HCT116 (cell line): ENCODE measurements around the gene CTNNA1. TPM values are rescaled to one million over a fixed set of nuclear protein-coding genes. Genes with fewer than 3 reads are reported as not detected.

ENCODE experiments used
- ATAC-seq: fragments of 200-7000 bp; cut with Tn5 transposase; 2 replicates; pipeline ENCODE4 v1.9.1; 2020; ENCODE audit warnings: mild to moderate bottlenecking, moderate library complexity
- BruUV-seq: library from RNA; stranded (reverse); fragments of 400-500 nt; replicated peaks from 2 replicates; lab custom pipeline; 2021; lab: Mats Ljungman, UMichigan
- CTCF ChIA-PET: fragments of 300-600 bp; sonication (Branson Sonifier 250); formaldehyde crosslinking; loops from one replicate; lab custom pipeline; 2021; ENCODE audit warnings: antibody characterized with exemption; lab: Charles Lee
- POLR2A ChIA-PET: fragments of 300-600, 350-600 bp; sonication (Branson Sonifier 250); formaldehyde crosslinking; loops from one replicate; lab custom pipeline; 2021; ENCODE audit warnings: antibody characterized with exemption; lab: Charles Lee
- RAD21 ChIA-PET, 2 experiments: fragments of 300-600 bp; sonication (Branson Sonifier 250); formaldehyde crosslinking; loops; one replicate each; lab custom pipeline; 2023; ENCODE audit warnings: low total read pairs in 2 of 2; ENCODE audit not compliant: uncharacterized antibody in 2 of 2, unreplicated experiment in 2 of 2, low non-redundant PET in 1 of 2; lab: Charles Lee
- DNase-seq: peaks from one replicate; pipeline ENCODE4 v3.0.0-alpha.2; 2010; ENCODE audit warnings: low read depth, low spot score
- H2AFZ ChIP-seq: fragments of 200-600 bp; shearing (Covaris generic), sonication (generic); 2 replicates; pipeline ENCODE4 v1.6.1; 2017; ENCODE audit warnings: low read depth, mixed run types, mixed read lengths, antibody characterized with exemption, low read length; ENCODE audit not compliant: poor library complexity, severe bottlenecking
- H3K27ac ChIP-seq: 2 replicates; pipeline ENCODE4 v1.5.1; 2012; ENCODE audit warnings: low read depth, low read length
- H3K27me3 ChIP-seq: fragments of 200-600 bp; sonication (generic); 2 replicates; pipeline ENCODE4 v1.6.1; 2016; ENCODE audit warnings: mixed run types, low read length, mixed read lengths; ENCODE audit not compliant: insufficient read depth
- H3K36me3 ChIP-seq, 2 experiments: fragments of 200-500 bp in 1 of 2; fragments of 200-600 bp in 1 of 2; sonication (Bioruptor generic) in 1 of 2; sonication (generic) in 1 of 2; 2 replicates each; pipeline versions ENCODE4 v1.5.1 to v1.6.1; 2014 to 2016; ENCODE audit warnings: low read length in 2 of 2, inconsistent platforms in 1 of 2, mixed read lengths in 1 of 2, mixed run types in 1 of 2; ENCODE audit not compliant: insufficient read depth in 2 of 2, control insufficient read depth in 1 of 2
- H3K4me1 ChIP-seq, 2 experiments: fragments of 200-600 bp in 1 of 2; sonication (generic) in 1 of 2; 2 replicates each; pipeline versions ENCODE4 v1.5.1 to v1.6.1; 2012 to 2017; ENCODE audit warnings: low read length in 2 of 2, inconsistent platforms in 1 of 2, mild to moderate bottlenecking in 1 of 2, mixed read lengths in 1 of 2, mixed run types in 1 of 2, moderate library complexity in 1 of 2; ENCODE audit not compliant: insufficient read depth in 2 of 2, control insufficient read depth in 1 of 2
- H3K4me2 ChIP-seq: fragments of 200-600 bp; sonication (generic); 2 replicates; pipeline ENCODE4 v1.6.1; 2017; ENCODE audit warnings: mixed run types, low read length, mixed read lengths
- H3K4me3 ChIP-seq, 2 experiments: fragments of 200-600 bp in 1 of 2; sonication (generic) in 1 of 2; replicated peaks in 1 of 2; 2 replicates each; pipeline ENCODE4 v1.5.1; 2011 to 2016; ENCODE audit warnings: low read length in 2 of 2, control low read depth in 1 of 2, low read depth in 1 of 2, mild to moderate bottlenecking in 1 of 2, mixed read lengths in 1 of 2, mixed run types in 1 of 2
- H3K79me2 ChIP-seq: fragments of 200-600 bp; sonication (generic); 2 replicates; pipeline ENCODE4 v1.6.1; 2017; ENCODE audit warnings: mild to moderate bottlenecking, mixed run types, low read length, moderate library complexity, mixed read lengths; ENCODE audit not compliant: insufficient read depth
- H3K9ac ChIP-seq: fragments of 200-600 bp; sonication (generic); 2 replicates; pipeline ENCODE4 v1.6.1; 2016; ENCODE audit warnings: low read length, mixed read lengths
- H3K9me2 ChIP-seq: fragments of 200-600 bp; sonication (generic), shearing (Covaris generic); 2 replicates; pipeline ENCODE4 v1.6.1; 2017; ENCODE audit warnings: mixed run types, mild to moderate bottlenecking, moderate library complexity; ENCODE audit not compliant: insufficient read depth
- H3K9me3 ChIP-seq, 2 experiments: fragments of 200-500 bp in 1 of 2; fragments of 200-600 bp in 1 of 2; sonication (Bioruptor generic) in 1 of 2; sonication (generic) in 1 of 2; 2 replicates each; pipeline ENCODE4 v1.6.1; 2014 to 2017; ENCODE audit warnings: low read length in 2 of 2, mixed read lengths in 2 of 2, inconsistent platforms in 1 of 2, low read depth in 1 of 2, mild to moderate bottlenecking in 1 of 2, mixed run types in 1 of 2, moderate library complexity in 1 of 2; ENCODE audit not compliant: control insufficient read depth in 1 of 2, insufficient read depth in 1 of 2
- H4K20me1 ChIP-seq: fragments of 200-600 bp; sonication (generic), shearing (Covaris generic); 2 replicates; pipeline ENCODE4 v1.6.1; 2017; ENCODE audit warnings: mixed run types, mild to moderate bottlenecking, moderate library complexity; ENCODE audit not compliant: insufficient read depth
- CBX3 ChIP-seq: IDR thresholded peaks from 2 replicates; pipeline ENCODE4 v1.6.1; 2012; ENCODE audit warnings: low read depth
- EGR1 ChIP-seq: IDR thresholded peaks from 2 replicates; pipeline ENCODE4 v1.6.1; 2012; ENCODE audit warnings: low read depth
- ELF1 ChIP-seq: IDR thresholded peaks from 2 replicates; pipeline ENCODE4 v1.6.1; 2012; ENCODE audit warnings: low read depth, borderline replicate concordance
- EZH2 ChIP-seq: fragments of 200-600 bp; sonication (generic); IDR thresholded peaks from 2 replicates; pipeline ENCODE4 v1.6.1; 2017; ENCODE audit warnings: antibody characterized with exemption, mixed run types
- EZH2phosphoT487 ChIP-seq: fragments of 200-600 bp; IDR thresholded peaks from 2 replicates; pipeline ENCODE4 v1.6.1; 2018; ENCODE audit warnings: antibody characterized with exemption, borderline replicate concordance
- FOSL1 ChIP-seq: IDR thresholded peaks from 2 replicates; pipeline ENCODE4 v1.6.1; 2012; ENCODE audit warnings: low read depth
- POLR2A ChIP-seq: IDR thresholded peaks from 2 replicates; pipeline ENCODE4 v1.7.0; 2011; ENCODE audit warnings: borderline replicate concordance; ENCODE audit not compliant: insufficient read depth, insufficient read length; ENCODE audit errors: extremely low read depth
- SIN3A ChIP-seq: IDR thresholded peaks from 2 replicates; pipeline ENCODE4 v1.6.1; 2012; ENCODE audit warnings: low read depth
- SP1 ChIP-seq: IDR thresholded peaks from 2 replicates; pipeline ENCODE4 v1.6.1; 2012; ENCODE audit warnings: low read depth
- SRF ChIP-seq: IDR thresholded peaks from 2 replicates; pipeline ENCODE4 v1.6.1; 2012; ENCODE audit warnings: low read depth
- TCF7L2 ChIP-seq: IDR thresholded peaks from 2 replicates; pipeline ENCODE4 v1.7.0; 2011; ENCODE audit warnings: borderline replicate concordance, inconsistent platforms; ENCODE audit not compliant: insufficient read depth, insufficient read length; ENCODE audit errors: extremely low read depth
- YY1 ChIP-seq: IDR thresholded peaks from 2 replicates; pipeline ENCODE4 v1.6.1; 2011; ENCODE audit warnings: low read length, low read depth, moderate library complexity, mild to moderate bottlenecking; ENCODE audit not compliant: insufficient replicate concordance; ENCODE audit errors: extremely low read depth
- ZBTB33 ChIP-seq: IDR thresholded peaks from 2 replicates; pipeline ENCODE4 v1.6.1; 2011; ENCODE audit warnings: mild to moderate bottlenecking, low read length, moderate library complexity; ENCODE audit not compliant: insufficient replicate concordance; ENCODE audit errors: extremely low read depth
- ZNF274 ChIP-seq: fragments of 200-500 bp; sonication (Bioruptor generic); IDR thresholded peaks from 2 replicates; pipeline ENCODE4 v1.6.1; 2014; ENCODE audit warnings: mild to moderate bottlenecking, low read depth, low read length, inconsistent platforms
- intact Hi-C: fragments of 100-400 bp; cut with micrococcal nuclease; formaldehyde crosslinking; loops from 2 replicates; pipeline ENCODE4 v1.10.0; 2022
- total RNA-seq: library from RNA; stranded (reverse); gene quantifications from one replicate; pipeline ENCODE4 v1.2.1, GENCODE V29; 2021; ENCODE audit not compliant: unreplicated experiment
- TF ChIP-seq, protein P1 (sequence below): IDR thresholded peaks from 2 replicates; pipeline ENCODE4 v1.6.1; 2012; ENCODE audit warnings: low read depth
- TF ChIP-seq, protein P2 (sequence below): IDR thresholded peaks from 2 replicates; pipeline ENCODE4 v1.6.1; 2012

Gene CTNNA1
- total RNA-seq, 1 experiment from 2014 or later: 313 TPM

DNA sequence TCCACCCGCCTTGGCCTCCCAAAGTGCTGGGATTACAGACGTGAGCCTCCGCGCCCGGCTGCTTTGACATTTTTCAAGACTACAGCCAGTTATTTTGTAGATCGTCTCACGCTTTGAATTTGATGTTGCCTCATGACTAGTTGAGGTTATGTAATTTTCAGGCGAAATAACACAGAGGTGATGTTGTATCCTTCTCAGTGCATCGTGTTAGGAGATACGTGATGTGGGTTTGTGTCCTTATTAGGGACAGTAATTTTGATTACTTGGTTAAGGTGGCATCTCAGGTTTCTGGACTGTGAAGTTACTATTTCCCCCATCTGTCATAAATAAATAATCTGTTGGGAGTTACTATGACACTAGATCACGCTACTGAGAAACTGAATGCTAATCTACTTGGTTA, 25.0 kb downstream of the CTNNA1 start:
- H2AFZ ChIP-seq: no peak overlapping the region
- no peaks in the 10 kb centered on the region for H3K27me3 ChIP-seq
- no peaks in the 10 kb centered on the region for H3K9me2 ChIP-seq
- H3K9me3 ChIP-seq: no peaks in the 10 kb centered on the region
- DNase-seq (no peak), ATAC-seq (no peak)
- no peak overlapping the region for H3K4me3 ChIP-seq
- ChIA-PET RAD21 (no interaction called here), CTCF (no interaction called here), POLR2A (no interaction called here)
- BruUV-seq: no TSS peak
- H3K9ac ChIP-seq: no peak overlapping the region
- H3K27ac ChIP-seq: no peak overlapping the region
- H3K4me2 ChIP-seq: no peak overlapping the region
- intact Hi-C loops: no loop called here
- H4K20me1 ChIP-seq: peaks cover 1% of the 10 kb centered on the region; the same call in 1 of the 2 replicates
- peaks cover 16 to 21% of the 10 kb centered on the region in 2 experiments for H3K36me3 ChIP-seq
- no peaks in the 10 kb centered on the region for H3K4me1 ChIP-seq
- TF ChIP-seq EZH2phosphoT487 (no peak), FOSL1 (no peak), YY1 (no peak), ELF1 (no peak), ZNF274 (no peak), SRF (no peak), EGR1 (no peak), EZH2 (no peak), ZBTB33 (no peak), TCF7L2 (no peak), POLR2A (no peak), SP1 (no peak), SIN3A (no peak), CBX3 (no peak)
- TF ChIP-seq, protein P1, sequence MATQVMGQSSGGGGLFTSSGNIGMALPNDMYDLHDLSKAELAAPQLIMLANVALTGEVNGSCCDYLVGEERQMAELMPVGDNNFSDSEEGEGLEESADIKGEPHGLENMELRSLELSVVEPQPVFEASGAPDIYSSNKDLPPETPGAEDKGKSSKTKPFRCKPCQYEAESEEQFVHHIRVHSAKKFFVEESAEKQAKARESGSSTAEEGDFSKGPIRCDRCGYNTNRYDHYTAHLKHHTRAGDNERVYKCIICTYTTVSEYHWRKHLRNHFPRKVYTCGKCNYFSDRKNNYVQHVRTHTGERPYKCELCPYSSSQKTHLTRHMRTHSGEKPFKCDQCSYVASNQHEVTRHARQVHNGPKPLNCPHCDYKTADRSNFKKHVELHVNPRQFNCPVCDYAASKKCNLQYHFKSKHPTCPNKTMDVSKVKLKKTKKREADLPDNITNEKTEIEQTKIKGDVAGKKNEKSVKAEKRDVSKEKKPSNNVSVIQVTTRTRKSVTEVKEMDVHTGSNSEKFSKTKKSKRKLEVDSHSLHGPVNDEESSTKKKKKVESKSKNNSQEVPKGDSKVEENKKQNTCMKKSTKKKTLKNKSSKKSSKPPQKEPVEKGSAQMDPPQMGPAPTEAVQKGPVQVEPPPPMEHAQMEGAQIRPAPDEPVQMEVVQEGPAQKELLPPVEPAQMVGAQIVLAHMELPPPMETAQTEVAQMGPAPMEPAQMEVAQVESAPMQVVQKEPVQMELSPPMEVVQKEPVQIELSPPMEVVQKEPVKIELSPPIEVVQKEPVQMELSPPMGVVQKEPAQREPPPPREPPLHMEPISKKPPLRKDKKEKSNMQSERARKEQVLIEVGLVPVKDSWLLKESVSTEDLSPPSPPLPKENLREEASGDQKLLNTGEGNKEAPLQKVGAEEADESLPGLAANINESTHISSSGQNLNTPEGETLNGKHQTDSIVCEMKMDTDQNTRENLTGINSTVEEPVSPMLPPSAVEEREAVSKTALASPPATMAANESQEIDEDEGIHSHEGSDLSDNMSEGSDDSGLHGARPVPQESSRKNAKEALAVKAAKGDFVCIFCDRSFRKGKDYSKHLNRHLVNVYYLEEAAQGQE: no peak
- TF ChIP-seq, protein P2, sequence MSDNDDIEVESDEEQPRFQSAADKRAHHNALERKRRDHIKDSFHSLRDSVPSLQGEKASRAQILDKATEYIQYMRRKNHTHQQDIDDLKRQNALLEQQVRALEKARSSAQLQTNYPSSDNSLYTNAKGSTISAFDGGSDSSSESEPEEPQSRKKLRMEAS: no peak
- H3K79me2 ChIP-seq: peaks cover 77% of the 10 kb centered on the region
